ENCODE results near the gene UBE2C. TPM values are rescaled to one million over a fixed set of nuclear protein-coding genes. Genes with fewer than 3 reads are reported as not detected.
A peak's percentile ranks its signal among the peaks of the same experiment; 100 is the strongest.
"Not testable (repeated sequence)": the region's sequence is repeated elsewhere in the genome, so short reads cannot be mapped to it uniquely, and the experiment has no call there.

The UBE2C gene
- total RNA-seq, 1 experiment from 2014 or later: 249 TPM

GRCh38 chr20:45829673-45830106 is 17.2 kb downstream of the UBE2C start:
- CTCF ChIA-PET; POLR2A ChIA-PET; H3K27ac Mint-ChIP-seq; ATAC-seq; H3K36me3 Mint-ChIP-seq; H3K27me3 Mint-ChIP-seq (ENCODE audit: low read depth); DNase-seq (ENCODE audit: low spot score); H3K4me3 Mint-ChIP-seq; H3K9me3 Mint-ChIP-seq: not testable (repeated sequence)
- TF ChIP-seq ZNF121 (CRISPR knock-in tag; IDR thresholded peaks at IDR 0.05) (peak; percentile 49; the same call in 1 of the 2 replicates), GABPB1 (CRISPR knock-in tag; IDR thresholded peaks at IDR 0.05) (peak; percentile 82), GTF2I (CRISPR knock-in tag; conservative IDR thresholded peaks at IDR 0.05) (0 out of 2 replicates have a peak, but pooled peaks have one; percentile 18)
- peaks cover 25% of the 10 kb centered on the region for H3K4me1 Mint-ChIP-seq

- Mint-ChIP-seq H3K27ac (peak overlapping the region; percentile 88; the same call in 1 of the 2 replicates), H3K4me3 (peak overlapping the region; percentile 76), H3K4me1 (peaks cover 18% of the 10 kb centered on the region), H3K36me3 (peaks cover 3% of the 10 kb centered on the region; the same call in 1 of the 2 replicates), H3K9me3 (no peaks in the 10 kb centered on the region), H3K27me3 (ENCODE audit: low read depth) (no peaks in the 10 kb centered on the region)
- ChIA-PET CTCF (interaction anchor here (1.2 to 2.7 kb wide), 2 partner anchors 8 to 57 kb away, joined by 5 to 12 read pairs; no protein-coding TSS in a partner anchor), POLR2A (interaction anchor here (0.9 kb wide), 1 partner anchor 101 kb away, joined by 3 read pairs; the partner anchor contains the start of gene PCIF1)
- DNase-seq (ENCODE audit: low spot score) (no peak), ATAC-seq (no peak)
- TF ChIP-seq ZNF532 (CRISPR knock-in tag; IDR thresholded peaks at IDR 0.05; ENCODE audit: borderline replicate concordance) (no peak), ZNF263 (CRISPR knock-in tag; IDR thresholded peaks at IDR 0.05; ENCODE audit: low read depth) (no peak)
- TF ChIP-seq, protein P1, sequence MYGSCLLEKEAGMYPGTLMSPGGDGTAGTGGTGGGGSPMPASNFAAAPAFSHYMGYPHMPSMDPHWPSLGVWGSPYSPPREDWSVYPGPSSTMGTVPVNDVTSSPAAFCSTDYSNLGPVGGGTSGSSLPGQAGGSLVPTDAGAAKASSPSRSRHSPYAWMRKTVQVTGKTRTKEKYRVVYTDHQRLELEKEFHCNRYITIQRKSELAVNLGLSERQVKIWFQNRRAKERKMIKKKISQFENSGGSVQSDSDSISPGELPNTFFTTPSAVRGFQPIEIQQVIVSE (CRISPR knock-in tag; IDR thresholded peaks at IDR 0.05; ENCODE audit: borderline replicate concordance): no peak
- TF ChIP-seq, protein P2, sequence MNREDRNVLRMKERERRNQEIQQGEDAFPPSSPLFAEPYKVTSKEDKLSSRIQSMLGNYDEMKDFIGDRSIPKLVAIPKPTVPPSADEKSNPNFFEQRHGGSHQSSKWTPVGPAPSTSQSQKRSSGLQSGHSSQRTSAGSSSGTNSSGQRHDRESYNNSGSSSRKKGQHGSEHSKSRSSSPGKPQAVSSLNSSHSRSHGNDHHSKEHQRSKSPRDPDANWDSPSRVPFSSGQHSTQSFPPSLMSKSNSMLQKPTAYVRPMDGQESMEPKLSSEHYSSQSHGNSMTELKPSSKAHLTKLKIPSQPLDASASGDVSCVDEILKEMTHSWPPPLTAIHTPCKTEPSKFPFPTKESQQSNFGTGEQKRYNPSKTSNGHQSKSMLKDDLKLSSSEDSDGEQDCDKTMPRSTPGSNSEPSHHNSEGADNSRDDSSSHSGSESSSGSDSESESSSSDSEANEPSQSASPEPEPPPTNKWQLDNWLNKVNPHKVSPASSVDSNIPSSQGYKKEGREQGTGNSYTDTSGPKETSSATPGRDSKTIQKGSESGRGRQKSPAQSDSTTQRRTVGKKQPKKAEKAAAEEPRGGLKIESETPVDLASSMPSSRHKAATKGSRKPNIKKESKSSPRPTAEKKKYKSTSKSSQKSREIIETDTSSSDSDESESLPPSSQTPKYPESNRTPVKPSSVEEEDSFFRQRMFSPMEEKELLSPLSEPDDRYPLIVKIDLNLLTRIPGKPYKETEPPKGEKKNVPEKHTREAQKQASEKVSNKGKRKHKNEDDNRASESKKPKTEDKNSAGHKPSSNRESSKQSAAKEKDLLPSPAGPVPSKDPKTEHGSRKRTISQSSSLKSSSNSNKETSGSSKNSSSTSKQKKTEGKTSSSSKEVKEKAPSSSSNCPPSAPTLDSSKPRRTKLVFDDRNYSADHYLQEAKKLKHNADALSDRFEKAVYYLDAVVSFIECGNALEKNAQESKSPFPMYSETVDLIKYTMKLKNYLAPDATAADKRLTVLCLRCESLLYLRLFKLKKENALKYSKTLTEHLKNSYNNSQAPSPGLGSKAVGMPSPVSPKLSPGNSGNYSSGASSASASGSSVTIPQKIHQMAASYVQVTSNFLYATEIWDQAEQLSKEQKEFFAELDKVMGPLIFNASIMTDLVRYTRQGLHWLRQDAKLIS (CRISPR knock-in tag; IDR thresholded peaks at IDR 0.05; ENCODE audit: borderline replicate concordance): no peak
Observed at GRCh38 chr20:45832619-45833018, 20.2 kb downstream of the UBE2C start.

DNA sequence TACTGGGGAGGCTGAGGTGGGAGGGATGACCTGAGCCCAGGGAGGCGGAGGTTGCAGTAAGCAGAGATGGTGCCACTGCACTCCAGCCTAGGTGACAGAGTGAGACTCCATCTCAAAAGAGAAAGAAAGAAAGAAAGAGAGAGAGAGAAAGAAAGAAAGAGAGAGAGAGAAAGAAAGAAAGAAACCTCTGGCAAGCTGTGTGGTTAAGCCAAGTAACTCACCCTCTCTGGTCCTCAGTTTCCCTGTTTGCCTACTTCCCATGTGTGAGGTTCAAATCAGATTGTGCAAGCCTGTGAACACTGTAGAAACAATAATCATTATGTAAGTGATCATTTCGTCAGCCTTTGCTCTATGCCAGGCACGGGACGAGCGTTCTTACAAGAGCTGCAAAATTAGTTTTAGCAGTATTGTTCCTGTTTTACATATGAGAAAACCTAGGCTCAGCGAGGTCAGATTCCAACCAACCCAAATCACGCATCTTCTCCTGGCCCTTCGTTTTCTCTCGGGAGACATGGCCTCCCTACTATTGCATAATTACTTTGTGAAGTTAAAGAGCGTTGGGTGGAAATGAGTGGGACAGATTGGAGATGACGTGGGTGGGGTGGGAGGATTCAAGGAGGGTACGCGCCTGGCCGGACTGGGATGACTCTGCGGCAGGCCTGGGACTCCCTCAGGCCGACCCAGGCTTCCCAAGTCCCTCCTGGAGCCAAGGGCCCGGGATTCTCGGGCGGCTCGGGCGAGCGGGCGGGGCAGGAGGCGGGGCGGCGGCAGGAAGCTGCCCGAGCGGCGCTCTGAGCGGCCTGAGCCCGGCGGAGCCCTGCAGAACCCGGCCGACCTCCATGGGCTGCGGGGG is 20.8 kb downstream of the UBE2C start, which contains the start of gene SNX21:
Gene SNX21, plus strand, starts transcription at position 770 of the 853 bp plus-strand sequence. CDS start 121 bp downstream, outside the sequence.
- ChIA-PET CTCF (interaction anchor here (0.7 to 2.7 kb wide), 9 partner anchors 9 to 178 kb away, joined by 3 to 27 read pairs (median 5); partner anchors contain the start of gene ZSWIM1), POLR2A (interaction anchor here (0.9 to 2.0 kb wide), 4 partner anchors 9 to 102 kb away, joined by 3 to 9 read pairs (median 6); partner anchors contain the start of gene PCIF1)
- TF ChIP-seq ESRRA (CRISPR knock-in tag; IDR thresholded peaks at IDR 0.05; ENCODE audit: borderline replicate concordance) (no peak), ZNF232 (CRISPR knock-in tag; IDR thresholded peaks at IDR 0.05) (no peak), GABPB1 (CRISPR knock-in tag; IDR thresholded peaks at IDR 0.05) (peak; percentile 89), PRDM15 (CRISPR knock-in tag; IDR thresholded peaks at IDR 0.05) (peak; percentile 93), NFE2L1 (CRISPR knock-in tag; IDR thresholded peaks at IDR 0.05) (0 out of 2 replicates have a peak, but pooled peaks have one; percentile 18), ZNF423 (CRISPR knock-in tag; IDR thresholded peaks at IDR 0.05) (0 out of 2 replicates have a peak, but pooled peaks have one; percentile 65), TEAD1 (CRISPR knock-in tag; IDR thresholded peaks at IDR 0.05) (peak; percentile 13; the same call in 1 of the 2 replicates)
- Mint-ChIP-seq H3K27ac (peak within 1 kb of the TSS; percentile 88), H3K9me3 (no peaks in the 10 kb centered on the region), H3K36me3 (peaks cover 3% of the 10 kb centered on the region; the same call in 1 of the 2 replicates), H3K4me1 (peaks cover 18% of the 10 kb centered on the region), H3K4me3 (peak within 1 kb of the TSS; percentile 76), H3K27me3 (ENCODE audit: low read depth) (no peaks in the 10 kb centered on the region)
- DNase-seq (ENCODE audit: low spot score): peak; percentile 86
- ATAC-seq: peak; percentile 91
